Measurements from ENCODE around the gene UBL5. TPM values are rescaled to one million over a fixed set of nuclear protein-coding genes. Genes with fewer than 3 reads are reported as not detected.

Gene UBL5
- total and polyA plus RNA-seq, 7 donors = 518 to 1,128 (median 778) TPM

DNA sequence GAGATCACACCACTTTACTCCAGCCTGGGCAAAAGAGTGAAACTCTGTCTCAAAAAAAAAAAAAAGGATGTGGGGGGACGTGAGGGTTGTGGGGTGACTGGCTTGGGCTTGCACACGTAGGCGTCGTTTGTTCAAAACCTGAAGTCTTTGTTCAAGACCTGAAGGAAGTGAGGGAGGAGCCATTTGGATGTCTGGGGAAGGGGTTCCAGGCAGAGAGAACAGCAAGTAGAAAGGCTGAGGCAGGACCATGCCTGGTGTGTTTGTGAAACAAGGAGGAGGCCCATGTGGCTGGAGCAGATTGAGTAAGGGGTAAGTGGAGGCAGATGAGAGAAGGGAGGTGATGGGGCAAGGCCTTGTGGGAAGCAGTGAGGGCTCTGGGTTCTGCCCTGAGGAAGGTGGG, 35.2 kb downstream of the UBL5 start:
- no peaks in the 10 kb centered on the region for H3K36me3 ChIP-seq
- no peak overlapping the region for H3K27ac ChIP-seq
- WGBS, 2 donors = 61 to 78% methylated on average over 4 of the region's 4 CpGs
- no peak overlapping the region for H3K4me3 ChIP-seq
- no peaks in the 10 kb centered on the region for H3K4me1 ChIP-seq
- no peaks in the 10 kb centered on the region for H3K9me3 ChIP-seq
- intact Hi-C loops (cut with DNase I) = no loop called here
- no peaks in the 10 kb centered on the region for H3K27me3 ChIP-seq
- no peak for TF ChIP-seq POLR2A (IDR thresholded peaks at IDR 0.05)
- TF ChIP-seq, protein P1, sequence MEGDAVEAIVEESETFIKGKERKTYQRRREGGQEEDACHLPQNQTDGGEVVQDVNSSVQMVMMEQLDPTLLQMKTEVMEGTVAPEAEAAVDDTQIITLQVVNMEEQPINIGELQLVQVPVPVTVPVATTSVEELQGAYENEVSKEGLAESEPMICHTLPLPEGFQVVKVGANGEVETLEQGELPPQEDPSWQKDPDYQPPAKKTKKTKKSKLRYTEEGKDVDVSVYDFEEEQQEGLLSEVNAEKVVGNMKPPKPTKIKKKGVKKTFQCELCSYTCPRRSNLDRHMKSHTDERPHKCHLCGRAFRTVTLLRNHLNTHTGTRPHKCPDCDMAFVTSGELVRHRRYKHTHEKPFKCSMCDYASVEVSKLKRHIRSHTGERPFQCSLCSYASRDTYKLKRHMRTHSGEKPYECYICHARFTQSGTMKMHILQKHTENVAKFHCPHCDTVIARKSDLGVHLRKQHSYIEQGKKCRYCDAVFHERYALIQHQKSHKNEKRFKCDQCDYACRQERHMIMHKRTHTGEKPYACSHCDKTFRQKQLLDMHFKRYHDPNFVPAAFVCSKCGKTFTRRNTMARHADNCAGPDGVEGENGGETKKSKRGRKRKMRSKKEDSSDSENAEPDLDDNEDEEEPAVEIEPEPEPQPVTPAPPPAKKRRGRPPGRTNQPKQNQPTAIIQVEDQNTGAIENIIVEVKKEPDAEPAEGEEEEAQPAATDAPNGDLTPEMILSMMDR (IDR thresholded peaks at IDR 0.05) = no peak
- no peak for TF ChIP-seq POLR2AphosphoS5 (IDR thresholded peaks at IDR 0.05)
- no peak for TF ChIP-seq EP300 (IDR thresholded peaks at IDR 0.05)
- no peak for DNase-seq

DNA sequence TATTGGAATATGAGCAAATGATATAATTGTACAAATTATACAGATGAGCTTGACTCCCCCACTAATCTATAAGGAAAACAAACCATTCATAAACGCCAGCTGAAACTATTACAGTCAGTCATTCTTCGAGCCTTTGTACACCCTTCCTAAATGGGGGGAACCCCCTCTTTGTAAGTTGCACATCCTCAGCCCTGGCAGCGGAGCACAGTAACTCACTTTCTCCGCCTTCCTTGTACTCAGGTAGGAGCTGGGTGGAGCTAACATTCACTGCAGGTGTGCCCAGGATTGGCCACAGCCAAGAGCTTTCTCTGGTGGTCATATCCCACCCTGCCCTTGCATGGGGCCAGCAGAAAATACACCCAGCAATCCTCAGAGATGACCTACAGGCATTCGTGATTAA, 36.0 kb downstream of the UBL5 start:
- WGBS, 2 donors = 62 to 68% methylated on average over 5 of the region's 5 CpGs
- TF ChIP-seq EP300 (IDR thresholded peaks at IDR 0.05) = no peak
- TF ChIP-seq POLR2AphosphoS5 (IDR thresholded peaks at IDR 0.05) = no peak
- TF ChIP-seq, protein P1 (IDR thresholded peaks at IDR 0.05) = no peak
- no peak for TF ChIP-seq POLR2A (IDR thresholded peaks at IDR 0.05)
- no peaks in the 10 kb centered on the region for H3K36me3 ChIP-seq
- no peak overlapping the region for H3K4me3 ChIP-seq
- no peaks in the 10 kb centered on the region for H3K27me3 ChIP-seq
- H3K4me1 ChIP-seq = no peaks in the 10 kb centered on the region
- intact Hi-C loops (cut with DNase I) = no loop called here
- no peak for DNase-seq
- no peak overlapping the region for H3K27ac ChIP-seq
- H3K9me3 ChIP-seq = no peaks in the 10 kb centered on the region

DNA sequence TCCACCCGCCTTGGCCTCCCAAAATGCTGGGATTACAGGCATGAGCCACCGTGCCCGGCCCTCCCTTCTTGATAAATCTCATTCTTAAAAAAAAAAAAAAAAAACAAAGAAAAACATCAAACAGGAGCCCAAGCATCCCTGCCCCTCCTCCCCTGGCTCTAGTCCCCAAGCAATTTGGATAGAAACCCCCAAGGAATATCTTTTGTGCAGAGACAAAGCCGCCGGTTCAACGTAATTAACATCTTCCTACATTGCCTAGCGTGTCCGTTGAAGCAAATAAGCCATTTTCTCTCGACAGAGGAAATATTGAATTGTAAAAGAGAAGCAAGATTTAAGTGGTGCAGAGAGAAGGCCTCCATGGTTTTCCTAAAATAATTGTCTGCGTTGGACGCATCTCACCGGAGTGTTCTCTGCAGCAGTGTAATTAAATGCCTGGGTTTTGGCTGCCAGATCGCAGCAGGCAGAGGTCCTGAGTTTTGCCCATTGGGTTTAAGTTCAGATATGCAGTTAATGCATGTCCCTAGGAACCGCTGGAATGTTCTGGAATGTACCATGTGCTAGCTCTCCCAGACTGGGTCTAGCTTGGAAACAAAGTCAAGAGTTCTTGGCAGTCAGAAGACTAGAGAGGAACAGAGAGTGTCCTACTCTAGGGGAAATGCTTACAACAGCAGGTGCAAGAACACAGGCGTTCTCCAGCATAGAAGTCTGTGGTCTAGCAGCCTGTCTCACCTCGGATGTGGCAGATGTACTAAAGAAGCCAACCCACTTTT, 38.2 kb downstream of the UBL5 start:
- intact Hi-C loops (cut with DNase I) = no loop called here
- DNase-seq = no peak
- H3K36me3 ChIP-seq = no peaks in the 10 kb centered on the region
- no peaks in the 10 kb centered on the region for H3K4me1 ChIP-seq
- no peaks in the 10 kb centered on the region for H3K9me3 ChIP-seq
- 77 to 85% methylated on average over 16 of the region's 16 CpGs for WGBS, 2 donors
- no peak overlapping the region for H3K27ac ChIP-seq
- TF ChIP-seq POLR2AphosphoS5 (IDR thresholded peaks at IDR 0.05) = no peak
- TF ChIP-seq POLR2A (IDR thresholded peaks at IDR 0.05) = no peak
- TF ChIP-seq EP300 (IDR thresholded peaks at IDR 0.05) = no peak
- TF ChIP-seq, protein P1 (IDR thresholded peaks at IDR 0.05) = no peak
- H3K4me3 ChIP-seq = no peak overlapping the region
- no peaks in the 10 kb centered on the region for H3K27me3 ChIP-seq

- H3K9me3 ChIP-seq = no peaks in the 10 kb centered on the region
- H3K4me1 ChIP-seq = no peaks in the 10 kb centered on the region
- no peak overlapping the region for H3K27ac ChIP-seq
- H3K36me3 ChIP-seq = no peaks in the 10 kb centered on the region
- no peak for DNase-seq
- TF ChIP-seq EP300 (IDR thresholded peaks at IDR 0.05) (no peak), POLR2AphosphoS5 (IDR thresholded peaks at IDR 0.05) (no peak), POLR2A (IDR thresholded peaks at IDR 0.05) (no peak)
- TF ChIP-seq, protein P1 (IDR thresholded peaks at IDR 0.05) = no peak
- H3K4me3 ChIP-seq = no peak overlapping the region
- intact Hi-C loops (cut with DNase I) = no loop called here
- 79 to 87% methylated on average over 7 of the region's 7 CpGs for WGBS, 2 donors
- H3K27me3 ChIP-seq = no peaks in the 10 kb centered on the region
These were observed 41.4 kb downstream of the UBL5 start for GRCh38 chr19:9868983-9869617.

Data from sigmoid colon (tissue), 7 donors.